Kidney (tissue), 14 donors: Measurements from ENCODE around the gene GAB4. TPM values are rescaled to one million over a fixed set of nuclear protein-coding genes. Genes with fewer than 3 reads are reported as not detected.

Experiments used
- DNase-seq, 5 donors: peaks; one replicate each; pipeline ENCODE4 v3.0.0-alpha.2; 2013 to 2020
- FAIRE-seq: peaks from 2 replicates; lab custom pipeline; 2012; peaks lifted over from hg19 to GRCh38; lab: Jason Lieb, UNC
- H3K27ac ChIP-seq, 2 donors: one replicate each; pipeline ENCODE4 v1.7.0; 2013; ENCODE audit warnings: low read depth in 2 of 2, low read length in 2 of 2, inconsistent platforms in 1 of 2
- H3K27me3 ChIP-seq: one replicate; pipeline ENCODE4 v1.7.1; 2013; ENCODE audit warnings: low read length, inconsistent platforms; ENCODE audit not compliant: control insufficient read depth, insufficient read depth
- H3K36me3 ChIP-seq, 3 donors: one replicate each; pipeline versions ENCODE4 v1.7.0 to v1.7.1; 2013; ENCODE audit warnings: low read length in 3 of 3, control low read depth in 1 of 3, inconsistent platforms in 1 of 3; ENCODE audit not compliant: insufficient read depth in 3 of 3, control insufficient read depth in 2 of 3
- H3K4me1 ChIP-seq, 3 donors: one replicate each; pipeline versions ENCODE4 v1.7.0 to v1.7.1; 2013; ENCODE audit warnings: low read length in 3 of 3, inconsistent platforms in 1 of 3, low read depth in 1 of 3; ENCODE audit not compliant: control insufficient read depth in 2 of 3, insufficient read depth in 2 of 3
- H3K4me3 ChIP-seq, 3 donors: one replicate each; pipeline versions ENCODE4 v1.7.0 to v1.8.1; 2013; ENCODE audit warnings: low read length in 3 of 3, control low read depth in 1 of 3, inconsistent platforms in 1 of 3
- H3K9ac ChIP-seq, 3 donors: one replicate each; pipeline versions ENCODE4 v1.7.0 to v1.7.1; 2013; ENCODE audit warnings: low read length in 3 of 3, control low read depth in 1 of 3, inconsistent platforms in 1 of 3
- H3K9me3 ChIP-seq, 3 donors: one replicate each; pipeline versions ENCODE4 v1.7.0 to v1.7.1; 2013; ENCODE audit warnings: low read length in 3 of 3, control low read depth in 1 of 3, inconsistent platforms in 1 of 3; ENCODE audit not compliant: control insufficient read depth in 2 of 3, insufficient read depth in 1 of 3
- intact Hi-C: fragments of 100-400 bp; cut with DNase I; formaldehyde crosslinking; loops from one replicate; pipeline ENCODE4 v1.11.1; 2022
- polyA plus RNA-seq: library from polyadenylated mRNA; stranded (reverse); fragments of 350-450 nt; fragmentation: Illumina TruSeq; extraction: RNeasy Lipid Tissue Mini Kit (QIAGEN cat#74804); gene quantifications from one replicate; pipeline ENCODE4 v1.2.3, GENCODE V29; 2014; ENCODE audit warnings: low read depth, low replicate concordance; ENCODE audit not compliant: insufficient read depth
- total RNA-seq: library from RNA; stranded (reverse); fragmentation: NEBNext Ultra II Directional; extraction: Animal tissue kit (Norgen Biotek cat#: 25700); gene quantifications from one replicate; pipeline ENCODE4 v1.2.1, GENCODE V29; 2021
- TF ChIP-seq, protein P1 (sequence below): IDR thresholded peaks from 3 replicates; pipeline ENCODE4 v1.5.1; 2012; ENCODE audit warnings: mild to moderate bottlenecking, moderate library complexity, borderline replicate concordance; ENCODE audit not compliant: insufficient read depth; ENCODE audit errors: extremely low read depth
- donor health status: control.
- donor health status: control.
- donor health status: control.
- donor health status: control.
- donor health status: control.
- donor health status: DM: yes; HTN: yes; CAD: no.
- donor health status: Normal renal cell carcinoma (clear cell type).

The GAB4 gene
- total and polyA plus RNA-seq, 2 donors from 2014 or later, result not detected

DNA sequence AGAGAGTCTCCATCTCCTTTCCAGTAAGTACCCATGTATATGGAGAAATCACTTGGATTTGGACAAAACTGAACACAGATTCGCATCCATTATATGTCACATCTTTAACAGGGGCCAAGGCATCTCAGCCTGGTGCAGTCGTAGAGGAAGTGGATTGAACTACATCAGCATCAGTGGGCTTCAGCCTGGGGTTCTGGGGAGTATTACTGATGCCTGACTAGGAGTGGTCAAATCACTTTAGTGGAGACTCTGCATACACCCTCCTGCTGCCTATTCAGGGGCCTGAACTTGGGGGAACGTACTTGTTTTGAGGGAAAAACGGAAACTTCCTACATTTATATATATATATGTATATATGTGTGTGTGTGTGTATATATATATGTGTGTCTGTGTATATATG, 72.8 kb downstream of the GAB4 start:
- Histone ChIP-seq H3K36me3 (no peaks in the 10 kb centered on the region), H3K4me3 (no peak overlapping the region), H3K27me3 (no peaks in the 10 kb centered on the region), H3K9me3 (no peaks in the 10 kb centered on the region), H3K27ac (no peak overlapping the region), H3K4me1 (no peaks in the 10 kb centered on the region), H3K9ac (no peak overlapping the region)
- DNase-seq (no peak), FAIRE-seq (no peak)
- intact Hi-C loops, result no loop called here
- TF ChIP-seq, protein P1, sequence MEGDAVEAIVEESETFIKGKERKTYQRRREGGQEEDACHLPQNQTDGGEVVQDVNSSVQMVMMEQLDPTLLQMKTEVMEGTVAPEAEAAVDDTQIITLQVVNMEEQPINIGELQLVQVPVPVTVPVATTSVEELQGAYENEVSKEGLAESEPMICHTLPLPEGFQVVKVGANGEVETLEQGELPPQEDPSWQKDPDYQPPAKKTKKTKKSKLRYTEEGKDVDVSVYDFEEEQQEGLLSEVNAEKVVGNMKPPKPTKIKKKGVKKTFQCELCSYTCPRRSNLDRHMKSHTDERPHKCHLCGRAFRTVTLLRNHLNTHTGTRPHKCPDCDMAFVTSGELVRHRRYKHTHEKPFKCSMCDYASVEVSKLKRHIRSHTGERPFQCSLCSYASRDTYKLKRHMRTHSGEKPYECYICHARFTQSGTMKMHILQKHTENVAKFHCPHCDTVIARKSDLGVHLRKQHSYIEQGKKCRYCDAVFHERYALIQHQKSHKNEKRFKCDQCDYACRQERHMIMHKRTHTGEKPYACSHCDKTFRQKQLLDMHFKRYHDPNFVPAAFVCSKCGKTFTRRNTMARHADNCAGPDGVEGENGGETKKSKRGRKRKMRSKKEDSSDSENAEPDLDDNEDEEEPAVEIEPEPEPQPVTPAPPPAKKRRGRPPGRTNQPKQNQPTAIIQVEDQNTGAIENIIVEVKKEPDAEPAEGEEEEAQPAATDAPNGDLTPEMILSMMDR, result no peak

DNA sequence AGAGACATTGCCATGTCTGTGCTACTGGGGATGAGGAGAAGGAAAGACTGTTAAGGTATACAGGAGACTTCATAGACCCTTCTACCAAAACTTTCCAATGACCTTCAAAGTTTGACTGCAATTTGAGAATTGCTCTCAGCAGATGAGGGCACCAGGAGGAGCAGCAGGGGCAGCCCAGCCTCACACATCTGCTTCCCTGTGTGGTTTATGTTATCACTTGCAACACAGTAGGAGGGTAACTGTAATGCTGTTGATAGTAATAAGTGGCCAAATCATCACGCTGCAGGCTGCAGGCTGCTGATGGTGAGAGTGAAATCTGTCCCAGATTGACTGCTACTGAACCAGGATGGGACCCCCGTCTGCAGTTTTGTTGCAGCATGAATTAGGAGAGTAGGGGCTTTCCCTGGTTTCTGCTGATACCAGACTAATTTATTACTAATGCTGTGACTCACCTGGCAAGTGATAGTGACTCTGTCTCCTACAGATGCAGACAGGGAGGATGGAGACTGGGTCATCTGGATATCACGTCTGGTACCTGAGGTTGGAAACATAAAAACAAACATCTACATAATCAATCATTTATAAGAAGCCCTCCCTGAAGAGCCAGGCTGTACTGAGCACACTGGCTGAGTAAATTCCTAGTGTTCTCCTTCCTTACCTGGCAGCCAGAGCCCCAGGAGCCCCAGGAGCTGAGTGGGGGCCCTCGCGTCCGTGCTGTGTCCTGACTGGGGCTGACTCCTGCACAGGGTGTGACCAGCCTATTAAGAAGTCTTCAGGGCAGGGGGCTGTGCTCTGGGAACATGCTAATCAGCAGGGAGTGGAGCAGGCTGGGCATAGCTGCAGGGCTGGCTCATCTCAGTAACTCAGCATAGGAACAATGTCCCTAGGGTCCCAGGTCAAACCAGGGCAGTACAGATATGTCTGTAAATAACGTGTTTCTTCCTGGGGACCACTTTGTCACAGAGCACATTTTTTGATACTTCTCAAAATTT, 74.4 kb downstream of the GAB4 start:
- intact Hi-C loops, result no loop called here
- H3K4me3 ChIP-seq, result no peak overlapping the region
- H3K27me3 ChIP-seq, result no peaks in the 10 kb centered on the region
- no peaks in the 10 kb centered on the region for H3K4me1 ChIP-seq
- H3K9me3 ChIP-seq, result no peaks in the 10 kb centered on the region
- H3K36me3 ChIP-seq, result no peaks in the 10 kb centered on the region
- H3K27ac ChIP-seq, result no peak overlapping the region
- FAIRE-seq (no peak), DNase-seq (no peak)
- no peak overlapping the region for H3K9ac ChIP-seq
- TF ChIP-seq, protein P1, result no peak

DNA sequence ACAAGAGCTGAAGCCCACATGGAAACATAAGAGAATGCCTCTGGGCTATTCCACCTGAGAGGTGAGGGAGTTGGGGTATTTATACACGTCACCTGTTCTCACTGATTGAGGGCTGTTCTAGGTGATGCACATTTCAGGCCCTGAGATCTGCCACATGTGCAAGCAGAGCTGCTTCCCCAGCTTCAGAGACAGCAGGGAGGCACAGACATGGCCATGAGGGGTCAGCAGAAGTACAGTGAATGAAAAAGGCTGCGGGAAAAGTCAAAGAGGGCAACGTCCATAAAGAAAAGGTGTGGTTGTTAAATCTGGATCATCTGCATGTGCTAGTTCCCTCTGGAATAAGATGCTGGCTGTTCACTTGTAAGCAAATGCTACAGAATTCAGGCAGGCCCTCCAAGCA, 75.4 kb downstream of the GAB4 start:
- Histone ChIP-seq H3K27ac (no peak overlapping the region), H3K4me3 (no peak overlapping the region), H3K9ac (no peak overlapping the region), H3K36me3 (no peaks in the 10 kb centered on the region), H3K4me1 (no peaks in the 10 kb centered on the region), H3K27me3 (no peaks in the 10 kb centered on the region), H3K9me3 (no peaks in the 10 kb centered on the region)
- no peak for FAIRE-seq
- no peak for DNase-seq
- intact Hi-C loops, result no loop called here
- TF ChIP-seq, protein P1, result no peak
